Ascending aorta (tissue), 2 donors: ENCODE data around the gene STAG3. TPM values are rescaled to one million over a fixed set of nuclear protein-coding genes. Genes with fewer than 3 reads are reported as not detected.

ENCODE experiments used
- DNase-seq, 2 donors: peaks; one replicate each; pipeline ENCODE4 v3.0.0-alpha.2; 2019; ENCODE audit warnings: low spot score in 2 of 2
- H3K27ac ChIP-seq, 2 donors: fragments of 200-600 bp; sonication (generic); one replicate each; pipeline ENCODE4 v1.5.1; 2016 to 2017; ENCODE audit warnings: mild to moderate bottlenecking in 1 of 2
- H3K27me3 ChIP-seq: fragments of 200-600 bp; sonication (generic); one replicate; pipeline ENCODE4 v1.5.1; 2017
- H3K36me3 ChIP-seq, 2 donors: fragments of 200-600 bp; sonication (generic); one replicate each; pipeline ENCODE4 v1.5.1; 2016
- H3K4me1 ChIP-seq, 2 donors: fragments of 200-600 bp; sonication (generic); one replicate each; pipeline ENCODE4 v1.5.1; 2016 to 2017; ENCODE audit warnings: mild to moderate bottlenecking in 1 of 2
- H3K4me3 ChIP-seq, 2 donors: fragments of 200-600 bp; sonication (generic); one replicate each; pipeline ENCODE4 v1.5.1; 2016 to 2017; ENCODE audit warnings: mild to moderate bottlenecking in 1 of 2
- H3K9me3 ChIP-seq, 2 donors: fragments of 200-600 bp; sonication (generic); one replicate each; pipeline ENCODE4 v1.5.1; 2016
- CTCF ChIP-seq, 3 experiments: fragments of 200-600 bp in 2 of 3; fragments of 450-650 bp in 1 of 3; sonication (generic) in 2 of 3; IDR thresholded peaks; one replicate each; pipeline ENCODE4 v1.5.1; 2016 to 2019; ENCODE audit warnings: antibody characterized with exemption in 3 of 3, mild to moderate bottlenecking in 1 of 3, moderate library complexity in 1 of 3
- intact Hi-C: fragments of 100-400 bp; cut with DNase I; formaldehyde crosslinking; loops from one replicate; pipeline ENCODE4 v1.15.1; 2023
- total RNA-seq: library from RNA; depleted of rRNA; stranded (reverse); fragments of >200 nt; gene quantifications from one replicate; pipeline ENCODE4 v1.1.0, GENCODE V29; 2016

The STAG3 gene
- total RNA-seq, 1 donor from 2014 or later, result not detected

- no peaks in the 10 kb centered on the region for H3K27me3 ChIP-seq
- peaks cover 27 to 37% of the 10 kb centered on the region in 2 donors for H3K36me3 ChIP-seq
- intact Hi-C loops, result loop anchor here (10.0 kb wide), 1 partner anchor 537 kb away; the partner anchor contains the start of gene GIGYF1
- DNase-seq, result no peak
- no peaks in the 10 kb centered on the region for H3K9me3 ChIP-seq
- H3K4me1 ChIP-seq, result peaks cover 0 to 13% of the 10 kb centered on the region in 2 donors
- peak overlapping the region; percentile 79 to 83 for H3K27ac ChIP-seq
- no peak for TF ChIP-seq CTCF (IDR thresholded peaks at IDR 0.05)
- H3K4me3 ChIP-seq, result peak overlapping the region; percentile 67 to 92
These were observed 20.1 kb upstream of the STAG3 start for GRCh38 chr7:100157334-100158228.

GRCh38 chr7:100158229-100159098 is 19.3 kb upstream of the STAG3 start, which contains the start of gene TRAPPC14:
TRAPPC14 (minus strand) TSS chr7:100158723; CDS start chr7:100158499, 224 bp downstream.
- TF ChIP-seq CTCF (IDR thresholded peaks at IDR 0.05), result no peak

GRCh38 chr7:100159099-100159623 is 18.6 kb upstream of the STAG3 start:
- no peak for TF ChIP-seq CTCF (IDR thresholded peaks at IDR 0.05)
- peaks cover 0 to 13% of the 10 kb centered on the region in 2 donors for H3K4me1 ChIP-seq
- H3K4me3 ChIP-seq, result peak overlapping the region; percentile 67 to 92
- intact Hi-C loops, result loop anchor here (10.0 kb wide), 1 partner anchor 536 kb away; the partner anchor contains the start of gene GIGYF1
- DNase-seq, result no peak
- no peaks in the 10 kb centered on the region for H3K27me3 ChIP-seq
- H3K27ac ChIP-seq, result peak overlapping the region; percentile 79 to 83
- no peaks in the 10 kb centered on the region for H3K9me3 ChIP-seq
- H3K36me3 ChIP-seq, result peaks cover 16 to 24% of the 10 kb centered on the region in 2 donors

More at GRCh38 chr7:100158229-100159098, 19.3 kb upstream of the STAG3 start, which contains the start of gene TRAPPC14:
- Histone ChIP-seq H3K27me3 (no peaks in the 10 kb centered on the region), H3K4me3 (peak within 1 kb of the TSS; percentile 67 to 92), H3K27ac (peak within 1 kb of the TSS; percentile 79 to 83), H3K9me3 (no peaks in the 10 kb centered on the region), H3K36me3 (peaks cover 23 to 31% of the 10 kb centered on the region in 2 donors), H3K4me1 (peaks cover 0 to 13% of the 10 kb centered on the region in 2 donors)
- intact Hi-C loops, result loop anchor here (10.0 kb wide), 1 partner anchor 536 kb away; the partner anchor contains the start of gene GIGYF1
- DNase-seq, result peak; percentile 61 to 96

- no peak for TF ChIP-seq CTCF (IDR thresholded peaks at IDR 0.05)
- Histone ChIP-seq H3K27ac (no peak overlapping the region), H3K27me3 (no peaks in the 10 kb centered on the region), H3K4me1 (peaks cover 0 to 13% of the 10 kb centered on the region in 2 donors), H3K36me3 (peaks cover 9 to 18% of the 10 kb centered on the region in 2 donors), H3K9me3 (no peaks in the 10 kb centered on the region), H3K4me3 (no peak overlapping the region)
- DNase-seq, result no peak
- intact Hi-C loops, result no loop called here
These were observed 17.7 kb upstream of the STAG3 start for GRCh38 chr7:100160067-100160466.

GRCh38 chr7:100163006-100163531 is 14.6 kb upstream of the STAG3 start:
- H3K4me1 ChIP-seq, result peaks cover 0 to 9% of the 10 kb centered on the region in 2 donors
- intact Hi-C loops, result no loop called here
- H3K27ac ChIP-seq, result no peak overlapping the region
- H3K9me3 ChIP-seq, result no peaks in the 10 kb centered on the region
- DNase-seq, result no peak
- TF ChIP-seq CTCF (IDR thresholded peaks at IDR 0.05), result no peak
- no peaks in the 10 kb centered on the region for H3K36me3 ChIP-seq
- no peak overlapping the region for H3K4me3 ChIP-seq
- H3K27me3 ChIP-seq, result no peaks in the 10 kb centered on the region
